ENCODE measurements around the gene ZFHX2. TPM values are rescaled to one million over a fixed set of nuclear protein-coding genes. Genes with fewer than 3 reads are reported as not detected.

ZFHX2 gene
- total and polyA plus RNA-seq, 2 of the 13 experiments (the other 11 are each of a cell fraction or from before 2014, with no cell fraction given), result 0.17 to 0.44 TPM

DNA sequence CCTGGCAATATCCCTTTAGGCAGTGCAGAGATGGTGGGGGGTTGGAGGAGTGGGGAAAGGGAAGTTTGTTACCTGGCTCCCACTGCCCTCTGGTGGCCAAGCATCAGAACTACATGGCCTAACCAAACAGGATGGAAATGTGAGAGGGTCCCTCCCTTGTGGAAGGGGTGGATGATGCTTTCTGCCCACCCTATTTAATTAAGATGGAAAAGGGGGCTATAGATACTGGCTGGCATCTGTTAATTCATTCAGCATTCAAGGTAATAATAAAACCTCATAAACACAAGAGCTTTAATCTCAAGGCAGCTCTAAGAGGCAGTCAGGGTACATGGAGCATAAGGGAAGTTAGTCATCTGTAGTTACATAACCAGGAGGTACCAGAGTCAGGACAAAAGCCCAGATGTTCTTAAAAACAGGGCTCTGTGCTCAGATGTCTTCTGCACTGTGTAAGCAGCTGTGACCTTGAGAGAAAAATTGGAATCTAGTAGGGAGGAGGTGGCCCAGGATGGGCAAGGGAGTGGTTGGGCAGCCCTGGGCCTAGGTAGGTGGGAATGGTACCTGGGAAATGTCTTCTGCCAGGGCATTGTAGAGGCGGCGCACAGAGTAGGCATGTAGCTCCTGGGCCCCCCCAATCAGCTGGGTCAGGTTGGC is 11.4 kb upstream of the ZFHX2 start (continued):
- TF ChIP-seq ZNF34 (CRISPR knock-in tag; IDR thresholded peaks at IDR 0.05; ENCODE audit: borderline replicate concordance) (0 out of 2 replicates have a peak, but pooled peaks have one; percentile 58), FOXK1 (CRISPR knock-in tag; IDR thresholded peaks at IDR 0.05; ENCODE audit: borderline replicate concordance, low read depth) (0 out of 2 replicates have a peak, but pooled peaks have one; percentile 8), SMC3 (IDR thresholded peaks at IDR 0.05; ENCODE audit: low read length) (peak; percentile 97), CCAR2 (optimal IDR thresholded peaks at IDR 0.05; ENCODE audit: low read depth, low read length) (peak; percentile 82), ZMAT3 (CRISPR knock-in tag; conservative IDR thresholded peaks at IDR 0.05) (peak; percentile 60; the same call in 1 of the 2 replicates), ZFY (CRISPR knock-in tag; IDR thresholded peaks at IDR 0.05) (peak; percentile 49; the same call in 1 of the 2 replicates), ZNF260 (CRISPR knock-in tag; IDR thresholded peaks at IDR 0.05; ENCODE audit: borderline replicate concordance, low read depth) (0 out of 2 replicates have a peak, but pooled peaks have one; percentile 5), ZNF510 (CRISPR knock-in tag; IDR thresholded peaks at IDR 0.05; ENCODE audit: low read depth) (0 out of 2 replicates have a peak, but pooled peaks have one; percentile 60), KDM2A (CRISPR knock-in tag; IDR thresholded peaks at IDR 0.05; ENCODE audit: borderline replicate concordance, low read depth) (peak; percentile 29; the same call in 1 of the 2 replicates), ZNF670 (CRISPR knock-in tag; IDR thresholded peaks at IDR 0.05; ENCODE audit: borderline replicate concordance) (no peak), ZNF446 (CRISPR knock-in tag; IDR thresholded peaks at IDR 0.05) (no peak), YEATS4 (CRISPR knock-in tag; IDR thresholded peaks at IDR 0.05; ENCODE audit: borderline replicate concordance) (no peak), IRF2 (CRISPR knock-in tag; IDR thresholded peaks at IDR 0.05) (peak; percentile 61; the same call in 1 of the 2 replicates), ZNF160 (CRISPR knock-in tag; IDR thresholded peaks at IDR 0.05) (0 out of 2 replicates have a peak, but pooled peaks have one; percentile 36), ZNF33A (CRISPR knock-in tag; IDR thresholded peaks at IDR 0.05; ENCODE audit: borderline replicate concordance) (no peak), XRCC5 (optimal IDR thresholded peaks at IDR 0.05; ENCODE audit: low read length) (peak; percentile 87), ZKSCAN1 (IDR thresholded peaks at IDR 0.05; ENCODE audit: low read length) (no peak), SIX1 (CRISPR knock-in tag; IDR thresholded peaks at IDR 0.05; ENCODE audit: borderline replicate concordance) (no peak), ZNF674 (CRISPR knock-in tag; IDR thresholded peaks at IDR 0.05; ENCODE audit: low read depth) (no peak; the same call in 1 of the 2 replicates), POLR2AphosphoS5 (IDR thresholded peaks at IDR 0.05; ENCODE audit: low read depth, low read length) (peak; percentile 29; the same call in 1 of the 2 replicates), GATAD1 (CRISPR knock-in tag; IDR thresholded peaks at IDR 0.05) (peak; percentile 29; the same call in 1 of the 2 replicates)
- TF ChIP-seq, protein P1, sequence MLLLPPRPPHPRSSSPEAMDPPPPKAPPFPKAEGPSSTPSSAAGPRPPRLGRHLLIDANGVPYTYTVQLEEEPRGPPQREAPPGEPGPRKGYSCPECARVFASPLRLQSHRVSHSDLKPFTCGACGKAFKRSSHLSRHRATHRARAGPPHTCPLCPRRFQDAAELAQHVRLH (CRISPR knock-in tag; IDR thresholded peaks at IDR 0.05; ENCODE audit: borderline replicate concordance, low read depth), result 0 out of 2 replicates have a peak, but pooled peaks have one; percentile 64
- TF ChIP-seq, protein P2, sequence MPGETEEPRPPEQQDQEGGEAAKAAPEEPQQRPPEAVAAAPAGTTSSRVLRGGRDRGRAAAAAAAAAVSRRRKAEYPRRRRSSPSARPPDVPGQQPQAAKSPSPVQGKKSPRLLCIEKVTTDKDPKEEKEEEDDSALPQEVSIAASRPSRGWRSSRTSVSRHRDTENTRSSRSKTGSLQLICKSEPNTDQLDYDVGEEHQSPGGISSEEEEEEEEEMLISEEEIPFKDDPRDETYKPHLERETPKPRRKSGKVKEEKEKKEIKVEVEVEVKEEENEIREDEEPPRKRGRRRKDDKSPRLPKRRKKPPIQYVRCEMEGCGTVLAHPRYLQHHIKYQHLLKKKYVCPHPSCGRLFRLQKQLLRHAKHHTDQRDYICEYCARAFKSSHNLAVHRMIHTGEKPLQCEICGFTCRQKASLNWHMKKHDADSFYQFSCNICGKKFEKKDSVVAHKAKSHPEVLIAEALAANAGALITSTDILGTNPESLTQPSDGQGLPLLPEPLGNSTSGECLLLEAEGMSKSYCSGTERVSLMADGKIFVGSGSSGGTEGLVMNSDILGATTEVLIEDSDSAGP (CRISPR knock-in tag; IDR thresholded peaks at IDR 0.05; ENCODE audit: borderline replicate concordance), result peak; percentile 25; the same call in 1 of the 2 replicates
- TF ChIP-seq, protein P3, sequence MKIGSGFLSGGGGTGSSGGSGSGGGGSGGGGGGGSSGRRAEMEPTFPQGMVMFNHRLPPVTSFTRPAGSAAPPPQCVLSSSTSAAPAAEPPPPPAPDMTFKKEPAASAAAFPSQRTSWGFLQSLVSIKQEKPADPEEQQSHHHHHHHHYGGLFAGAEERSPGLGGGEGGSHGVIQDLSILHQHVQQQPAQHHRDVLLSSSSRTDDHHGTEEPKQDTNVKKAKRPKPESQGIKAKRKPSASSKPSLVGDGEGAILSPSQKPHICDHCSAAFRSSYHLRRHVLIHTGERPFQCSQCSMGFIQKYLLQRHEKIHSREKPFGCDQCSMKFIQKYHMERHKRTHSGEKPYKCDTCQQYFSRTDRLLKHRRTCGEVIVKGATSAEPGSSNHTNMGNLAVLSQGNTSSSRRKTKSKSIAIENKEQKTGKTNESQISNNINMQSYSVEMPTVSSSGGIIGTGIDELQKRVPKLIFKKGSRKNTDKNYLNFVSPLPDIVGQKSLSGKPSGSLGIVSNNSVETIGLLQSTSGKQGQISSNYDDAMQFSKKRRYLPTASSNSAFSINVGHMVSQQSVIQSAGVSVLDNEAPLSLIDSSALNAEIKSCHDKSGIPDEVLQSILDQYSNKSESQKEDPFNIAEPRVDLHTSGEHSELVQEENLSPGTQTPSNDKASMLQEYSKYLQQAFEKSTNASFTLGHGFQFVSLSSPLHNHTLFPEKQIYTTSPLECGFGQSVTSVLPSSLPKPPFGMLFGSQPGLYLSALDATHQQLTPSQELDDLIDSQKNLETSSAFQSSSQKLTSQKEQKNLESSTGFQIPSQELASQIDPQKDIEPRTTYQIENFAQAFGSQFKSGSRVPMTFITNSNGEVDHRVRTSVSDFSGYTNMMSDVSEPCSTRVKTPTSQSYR (CRISPR knock-in tag; IDR thresholded peaks at IDR 0.05; ENCODE audit: borderline replicate concordance), result peak; percentile 52; the same call in 1 of the 2 replicates

Data from HepG2 (cell line).